SIG-M5 treated with dmso at 0.1 percent for 504 hours (cell line): ENCODE results near the gene PDZD4.
"Not testable (repeated sequence)": the region's sequence is repeated elsewhere in the genome, so short reads cannot be mapped to it uniquely, and the experiment has no call there.

Experiments used
- DNase-seq: peaks from one replicate; lab custom pipeline; 2025; ENCODE audit not compliant: unreplicated experiment; lab: John Stamatoyannopoulos, UW

PDZD4 gene

DNA sequence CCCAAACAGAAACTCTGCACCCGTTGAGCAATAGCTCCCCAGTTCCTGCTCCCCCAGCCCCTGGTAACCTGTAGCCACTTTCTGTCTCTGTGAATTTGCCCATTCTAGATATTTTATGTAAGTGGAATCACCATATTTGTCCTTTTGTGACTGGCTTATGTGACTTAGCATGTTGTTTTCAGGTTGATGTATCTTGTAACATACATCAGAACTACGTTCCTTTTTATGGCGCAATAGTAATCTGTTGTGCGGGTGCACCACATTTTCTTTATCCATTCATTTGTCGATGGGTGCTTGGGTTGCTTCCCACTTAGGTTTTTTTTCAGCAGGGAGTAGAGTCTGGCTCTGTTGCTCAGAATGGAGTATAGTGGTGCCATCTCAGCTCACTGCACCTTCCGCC is 6.6 kb upstream of the PDZD4 start:
- no peak for DNase-seq

DNA sequence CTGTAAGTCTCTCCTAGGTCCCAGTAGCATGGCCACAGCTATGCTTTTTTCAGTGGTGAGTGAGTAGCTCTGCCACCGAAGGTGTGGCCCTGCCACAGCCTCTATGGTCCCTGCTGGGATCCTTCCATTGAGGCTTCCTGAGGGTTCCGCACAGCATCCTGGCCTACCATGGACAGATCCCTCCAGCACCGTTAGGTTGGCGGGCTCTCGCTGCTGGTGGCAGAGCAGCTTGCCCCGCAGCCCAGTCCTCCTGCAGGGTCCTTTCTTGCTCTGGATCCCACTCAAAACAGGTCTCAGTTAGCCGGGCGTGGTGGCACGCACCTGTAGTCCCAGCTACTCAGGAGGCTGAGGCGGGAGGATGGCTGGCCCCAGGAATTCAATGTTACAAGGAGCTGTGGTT is 2.4 kb upstream of the PDZD4 start:
- DNase-seq: no peak

DNA sequence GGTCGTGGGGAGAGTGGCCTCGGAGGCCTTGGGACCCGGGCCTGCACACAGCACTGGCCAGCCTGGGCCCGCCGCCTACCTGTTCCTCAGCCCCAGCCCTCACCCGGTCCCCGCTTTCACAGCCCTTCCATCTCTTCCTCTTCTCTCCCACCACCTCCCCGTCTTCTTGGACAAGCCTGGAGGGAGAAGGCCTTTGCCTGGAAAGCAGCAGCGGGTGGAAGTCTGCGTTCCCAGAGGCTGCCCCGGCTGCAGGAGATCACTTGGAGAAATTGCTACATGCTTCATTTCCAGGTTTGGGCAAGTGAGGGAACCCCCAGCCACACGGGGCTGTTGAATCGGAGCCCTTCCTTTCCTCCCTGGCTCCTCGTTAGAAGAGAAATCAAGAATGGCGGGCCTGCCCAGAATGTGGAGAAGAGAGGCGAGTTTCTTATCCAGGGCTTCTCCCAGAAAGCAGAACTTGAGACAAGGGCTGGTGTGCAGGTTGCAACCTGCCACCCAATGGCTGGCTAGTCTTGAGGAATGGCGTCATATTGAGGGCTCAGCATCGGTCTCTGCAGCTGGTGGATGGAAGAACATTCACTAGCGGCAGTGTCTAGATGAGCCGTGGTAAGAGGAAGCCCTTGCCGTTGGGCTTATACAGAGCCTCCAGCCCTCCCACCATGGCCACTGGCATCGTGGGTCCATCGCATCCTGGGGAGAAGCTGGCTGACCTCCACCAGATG is 1.2 kb upstream of the PDZD4 start:
- DNase-seq: peak; percentile 15

DNA sequence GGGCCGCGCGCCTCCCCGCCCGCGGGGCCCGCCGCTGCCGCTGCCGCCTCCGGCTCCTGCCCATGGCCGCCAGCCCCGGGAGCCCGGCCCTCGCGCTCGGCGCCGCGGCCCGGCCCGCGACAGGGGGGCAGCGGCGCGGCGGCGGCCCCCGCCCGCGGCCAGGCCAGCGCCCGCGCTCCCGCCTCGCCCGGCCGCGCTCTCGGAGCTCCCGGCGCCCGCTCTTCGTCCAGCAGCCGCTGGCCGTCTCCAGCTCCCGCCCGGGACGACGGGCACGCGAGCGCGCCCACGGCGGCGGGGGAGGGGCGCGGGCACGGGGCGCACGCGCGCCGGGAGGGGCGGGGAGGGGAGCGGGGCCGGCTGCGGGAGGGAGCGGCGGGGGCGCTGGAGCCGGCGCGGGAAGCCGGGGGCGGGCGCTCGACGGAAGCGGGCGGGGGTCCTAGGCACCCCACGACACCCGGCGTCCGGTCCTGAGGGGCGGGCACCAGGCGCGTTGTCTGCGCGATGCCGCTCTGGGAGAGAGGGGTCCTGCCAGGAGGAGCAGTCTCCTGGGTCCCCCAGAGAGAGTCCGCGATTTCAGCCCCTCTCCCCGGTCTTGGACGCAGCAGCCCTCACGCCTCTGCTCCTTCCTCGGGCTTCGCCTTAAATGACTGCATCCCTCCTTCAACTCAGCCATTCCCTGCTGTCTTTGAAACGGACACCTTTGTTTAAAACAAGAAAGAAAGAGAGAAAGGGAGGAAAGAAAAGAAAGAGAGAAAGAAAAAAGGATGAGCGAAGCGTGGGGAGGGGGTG is 490 bp upstream of the PDZD4 start:
- no peak for DNase-seq

DNA sequence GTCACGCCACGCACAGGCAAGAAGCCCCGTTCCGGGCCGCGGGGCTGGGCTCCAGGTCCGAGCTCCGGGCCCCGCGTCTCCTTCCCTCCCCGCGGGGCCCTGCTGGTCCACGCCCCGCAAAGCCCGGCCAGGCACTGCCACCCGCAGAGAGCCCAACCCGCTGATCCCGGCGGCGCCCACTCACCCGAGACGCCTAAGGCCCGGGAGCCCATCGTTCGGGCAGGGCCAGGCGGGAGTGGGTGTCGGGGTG is 870 bp downstream of the PDZD4 start:
- DNase-seq: no peak

DNA sequence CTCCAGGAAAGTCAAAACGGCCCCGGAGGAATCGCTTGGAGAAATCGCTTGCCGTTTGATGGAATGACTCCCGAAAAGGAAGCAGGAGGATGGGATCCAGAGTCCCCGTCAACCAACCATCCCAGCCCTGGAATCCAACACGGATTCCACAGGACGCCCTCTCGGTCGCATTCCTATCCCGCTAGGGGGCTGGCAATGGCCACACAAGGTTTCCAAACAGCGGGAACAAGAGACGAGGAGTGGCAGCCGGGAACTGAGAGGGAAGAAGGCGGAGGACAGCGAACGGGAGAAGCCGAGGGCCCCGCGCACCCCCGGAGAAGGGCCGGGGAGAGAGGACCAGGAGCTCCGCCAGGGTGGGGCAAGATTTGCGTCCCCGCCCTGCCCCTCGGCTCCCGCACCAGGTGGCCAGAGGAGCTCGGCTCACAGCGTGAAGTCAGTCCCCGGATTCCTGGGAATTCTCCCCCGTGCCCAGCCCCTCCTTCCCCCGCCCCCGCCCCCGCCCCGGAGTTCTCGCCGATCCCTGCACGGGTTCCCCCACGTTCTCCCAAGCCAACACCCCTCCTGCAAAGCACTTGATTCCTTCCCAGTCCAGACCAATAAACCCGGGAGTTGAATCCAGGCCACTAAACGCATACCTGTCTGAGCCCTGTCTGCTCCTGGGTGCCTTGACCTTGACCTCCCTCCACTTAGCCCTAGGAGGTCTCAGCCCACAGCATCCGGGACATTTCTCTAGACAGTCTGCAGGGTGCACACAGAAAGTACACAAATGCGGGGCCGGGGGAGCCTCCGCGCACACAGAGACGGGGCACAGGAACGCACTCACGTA is 1.4 kb downstream of the PDZD4 start:
- DNase-seq: no peak

DNA sequence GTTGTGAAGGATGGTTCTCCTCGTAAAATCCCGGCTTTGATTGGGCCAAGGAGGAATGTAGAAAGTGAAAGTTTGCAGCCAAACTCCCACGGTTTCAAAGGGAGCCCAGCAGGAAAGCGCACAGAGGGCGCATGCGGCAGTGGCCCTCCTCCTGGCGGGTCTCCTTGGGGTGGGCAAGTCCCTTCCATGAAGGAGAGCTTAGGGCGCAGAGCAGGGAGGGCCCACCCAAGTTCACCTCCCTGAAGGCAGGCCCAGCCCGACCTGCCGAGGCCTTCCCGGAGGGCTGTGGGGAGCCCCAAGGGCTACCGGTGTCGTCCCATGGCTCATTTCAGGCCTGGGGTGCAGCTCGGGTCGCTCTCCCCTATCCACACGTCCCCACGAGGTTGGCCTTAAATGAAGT is 2.0 kb downstream of the PDZD4 start:
- DNase-seq: no peak

DNA sequence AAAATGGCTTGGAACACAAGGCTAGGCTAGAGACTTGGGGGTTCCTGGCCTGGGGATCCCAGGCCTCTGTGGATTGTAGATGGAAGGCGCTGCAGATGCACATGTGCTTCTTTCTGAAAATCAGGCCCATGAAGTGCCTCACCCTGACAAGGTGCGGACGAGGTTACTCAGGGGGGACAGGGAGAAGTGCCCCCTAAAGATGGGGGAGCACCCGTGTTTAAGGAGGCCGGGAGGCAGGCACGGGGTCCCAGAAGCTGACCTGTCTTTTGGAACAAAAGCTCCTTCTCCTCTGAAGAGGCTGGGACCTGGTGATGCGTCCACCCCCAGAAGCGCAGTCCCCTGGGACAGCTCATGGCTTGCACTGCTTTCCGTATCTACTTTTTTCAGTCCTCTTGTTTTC is 2.4 kb downstream of the PDZD4 start:
- DNase-seq: no peak

DNA sequence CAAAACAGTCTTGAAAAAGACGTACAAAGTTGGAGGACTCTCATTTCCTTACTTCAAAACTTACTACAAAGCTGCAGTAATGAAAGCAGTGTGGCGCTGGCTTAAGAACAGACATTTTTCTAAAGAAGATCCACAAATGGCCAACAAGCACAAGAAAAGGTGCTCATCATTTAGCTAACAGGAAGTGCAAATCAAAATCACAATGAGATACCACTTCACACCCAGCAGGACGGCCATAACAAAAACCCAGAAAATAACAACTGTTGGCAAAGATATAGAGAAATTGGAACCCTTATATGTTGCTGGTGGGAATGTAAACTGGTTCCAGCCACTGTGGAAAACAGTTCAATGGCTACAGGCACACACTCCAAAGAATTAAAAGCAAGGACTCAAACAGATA is 3.3 kb downstream of the PDZD4 start:
- DNase-seq: no peak

DNA sequence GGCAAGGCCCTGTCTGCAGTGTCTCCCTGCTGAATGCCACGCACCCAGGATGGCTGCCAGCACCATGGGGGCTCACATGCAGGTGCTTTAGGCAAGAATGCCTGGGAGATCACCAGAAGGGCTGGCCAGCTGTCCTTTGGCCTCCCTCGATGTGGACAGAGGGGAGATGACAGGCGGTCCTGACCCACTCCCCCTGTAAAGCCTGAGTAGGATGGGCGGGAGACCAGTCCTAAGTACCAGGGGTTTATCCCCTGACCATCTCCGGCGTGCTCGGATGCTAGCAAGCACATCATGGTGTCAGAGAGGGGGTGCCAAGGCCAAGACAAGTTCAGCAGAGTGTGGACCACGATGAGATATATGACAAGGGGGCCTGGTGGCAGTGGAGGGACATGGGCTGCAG is 5.3 kb downstream of the PDZD4 start:
- no peak for DNase-seq

DNA sequence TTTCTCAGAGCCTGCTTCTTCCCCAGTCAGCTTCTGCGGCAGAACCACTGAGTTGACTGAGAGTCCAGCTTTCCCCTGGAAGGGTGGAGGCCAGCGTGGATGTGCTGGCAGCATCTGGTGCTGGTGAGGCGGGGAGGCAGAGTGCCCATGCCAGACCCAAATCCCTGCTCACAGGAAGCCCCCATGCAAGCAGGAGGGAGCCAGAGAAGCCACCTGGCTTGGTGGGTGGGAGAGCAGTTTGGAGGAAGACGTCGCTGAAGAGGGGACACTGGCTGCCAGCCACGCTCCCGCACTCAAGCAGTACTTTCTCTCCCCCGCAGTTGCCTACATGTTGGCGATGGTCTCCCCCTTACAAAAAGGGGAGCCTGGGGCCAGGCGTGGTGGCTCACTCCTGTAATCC is 6.0 kb downstream of the PDZD4 start:
- no peak for DNase-seq

DNA sequence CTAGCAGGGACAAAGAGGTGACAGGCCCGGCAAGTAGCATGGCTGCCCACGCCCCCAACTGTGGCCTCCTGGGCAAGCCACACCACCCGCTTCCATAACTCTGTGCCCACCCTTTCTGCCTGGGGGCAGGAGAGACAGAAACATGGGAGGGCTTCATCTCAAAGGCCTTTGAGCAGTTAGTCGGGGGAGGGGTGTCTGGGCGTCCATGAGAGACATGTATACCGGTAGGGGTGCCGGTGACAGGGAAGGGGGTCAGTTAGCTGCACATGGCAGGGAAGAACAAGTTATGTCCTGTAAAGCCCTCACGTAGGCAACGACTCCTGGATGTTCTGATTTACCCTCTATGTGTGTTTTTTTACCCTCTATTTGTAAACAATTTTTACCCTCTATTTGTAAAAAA is 9.3 kb downstream of the PDZD4 start:
- DNase-seq: no peak

DNA sequence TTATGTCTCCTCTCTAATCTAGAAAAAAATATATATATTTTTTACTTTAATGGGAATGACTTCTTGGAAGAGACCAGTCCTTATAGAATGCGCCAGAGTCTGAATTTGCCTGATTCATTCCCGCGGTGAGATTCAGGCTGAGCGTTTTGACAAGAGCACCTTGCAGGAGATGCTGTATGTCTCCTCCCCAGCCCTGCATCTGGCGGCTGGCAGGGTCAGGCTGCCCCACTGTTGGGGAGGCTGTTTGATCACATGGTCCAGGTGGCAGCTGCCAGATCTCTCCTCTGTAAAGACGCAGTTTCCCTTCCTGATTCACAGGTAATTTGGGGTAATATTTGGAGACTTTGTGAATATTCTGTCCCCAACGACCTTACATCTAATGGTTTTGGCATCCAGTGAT is 9.7 kb downstream of the PDZD4 start:
- DNase-seq: no peak

DNA sequence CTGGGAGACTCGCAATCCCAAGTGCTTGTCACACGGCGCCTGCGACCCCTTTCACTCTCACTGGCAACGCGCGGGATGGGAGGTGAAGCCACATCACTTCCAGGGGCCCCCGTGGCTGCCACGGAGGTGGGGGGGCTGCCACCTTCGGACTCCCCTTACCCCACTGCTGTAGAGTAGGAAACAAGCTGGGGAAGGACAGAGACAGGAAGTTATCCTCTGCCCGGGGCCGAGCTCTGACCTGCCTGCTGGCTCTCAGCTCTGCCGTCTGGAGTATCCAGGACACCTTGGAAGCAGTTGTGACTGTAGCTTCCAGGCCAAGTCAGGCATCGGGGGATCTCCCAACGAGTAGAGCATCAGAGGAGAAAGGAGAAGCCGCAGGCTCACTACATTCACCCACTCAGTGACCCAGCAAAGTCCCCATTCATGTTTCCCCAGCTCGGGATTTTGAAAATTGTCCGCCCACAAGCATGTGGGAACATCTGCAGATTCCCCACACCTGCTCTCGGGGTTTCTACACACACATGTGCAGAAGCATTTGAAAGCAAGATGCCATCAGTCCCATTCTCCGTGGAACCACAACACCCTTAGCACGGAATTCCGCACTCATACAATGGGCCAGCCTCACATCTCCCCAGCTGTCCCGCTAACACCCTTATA is 10.8 kb downstream of the PDZD4 start:
- no peak for DNase-seq

DNA sequence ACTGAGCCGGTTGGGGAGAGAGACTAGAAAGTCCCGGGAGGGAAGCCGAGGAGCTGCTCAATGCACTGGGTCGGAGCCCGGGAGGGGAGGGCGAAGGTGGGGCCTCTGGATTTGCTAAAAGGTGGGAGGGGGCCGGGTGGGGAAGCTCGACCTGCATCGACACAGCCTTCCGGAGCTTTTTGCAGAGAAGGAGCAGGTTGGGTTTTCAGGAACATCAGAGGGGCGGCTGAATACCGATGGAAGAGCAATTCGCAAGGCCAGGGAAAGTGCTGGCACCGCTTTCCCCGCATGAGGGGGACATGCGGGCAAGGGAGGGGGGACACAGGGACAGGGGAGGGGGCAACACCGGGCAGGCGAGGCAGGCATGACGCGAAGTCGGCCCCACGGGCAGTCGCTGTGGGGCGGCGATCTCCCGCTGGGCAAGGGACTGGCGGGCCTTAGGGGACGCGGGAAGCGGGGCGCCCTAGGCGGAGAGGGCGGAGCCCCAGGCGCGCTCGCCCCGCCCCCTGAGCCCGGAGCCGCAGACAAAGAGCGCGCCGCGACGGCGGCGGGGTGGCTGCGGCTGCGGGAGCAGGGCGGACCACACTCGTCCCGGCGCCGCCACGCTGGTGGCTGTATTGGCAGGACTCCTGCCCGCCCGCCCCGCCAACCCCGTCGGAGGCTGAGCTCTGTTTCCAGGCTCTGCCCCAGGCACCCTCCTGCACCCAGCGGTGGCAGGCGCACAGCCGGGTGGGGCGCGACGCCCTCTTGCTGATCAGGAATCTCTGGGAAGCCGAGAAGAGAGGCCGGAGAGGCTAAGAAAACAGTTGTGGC is 11.6 kb downstream of the PDZD4 start:
- no peak for DNase-seq

DNA sequence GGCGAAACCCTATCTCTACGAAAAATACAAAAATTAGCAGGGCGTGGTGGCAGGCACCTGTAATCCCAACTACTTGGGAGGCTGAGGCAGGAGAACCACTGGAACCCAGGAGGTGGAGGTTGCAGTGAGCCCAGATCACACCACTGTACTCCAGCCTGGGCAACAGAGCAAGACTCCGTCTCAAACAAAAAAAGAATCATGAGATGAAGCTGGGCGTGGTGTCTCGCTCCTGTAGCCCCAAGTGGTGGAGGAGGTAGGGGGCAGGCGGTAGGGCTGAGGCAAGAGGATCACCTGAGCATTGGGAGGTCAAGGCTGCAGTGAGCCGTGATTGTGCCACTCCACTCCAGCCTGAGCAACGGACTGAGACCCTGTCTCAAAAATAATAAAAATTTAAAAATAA is 12.3 kb downstream of the PDZD4 start:
- DNase-seq: not testable (repeated sequence)

DNA sequence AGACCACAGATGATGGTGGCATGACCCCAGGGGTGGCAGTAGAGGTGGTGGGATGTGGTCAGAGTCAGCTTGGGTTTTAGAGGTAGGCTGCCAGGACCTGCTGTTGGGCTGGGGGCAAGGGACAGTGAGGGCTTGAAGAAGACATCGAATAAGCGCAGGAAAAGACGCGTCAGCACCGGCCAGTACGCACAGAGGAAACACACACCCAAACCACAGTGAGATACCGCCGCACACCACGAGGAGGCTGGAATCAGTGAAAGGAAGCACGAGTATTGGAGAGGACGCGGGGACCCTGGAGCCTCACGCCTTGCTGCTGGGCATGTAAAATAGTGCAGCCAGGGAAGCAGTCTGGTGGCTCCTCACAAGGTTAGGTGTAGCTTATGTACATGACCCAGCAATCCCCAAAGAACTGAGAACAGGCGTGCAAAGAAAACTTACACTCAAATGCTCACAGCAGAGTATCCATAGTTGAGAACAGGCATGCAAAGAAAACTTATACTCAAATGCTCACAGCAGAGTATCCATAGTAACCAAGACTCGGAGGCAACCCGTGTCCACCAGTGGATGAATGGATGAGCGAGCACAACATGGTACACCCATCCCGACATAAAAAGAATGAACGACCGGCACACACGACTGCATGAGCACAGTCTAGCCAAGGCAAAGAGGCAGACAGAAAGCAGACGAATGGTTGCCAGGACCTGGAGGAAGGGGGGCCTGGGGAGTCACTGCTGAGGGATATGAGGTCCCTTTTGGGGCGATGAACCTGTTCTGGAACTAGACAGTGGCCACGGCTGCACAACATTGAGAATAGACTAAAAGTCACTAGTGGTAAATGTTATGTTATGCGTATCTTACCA is 13.3 kb downstream of the PDZD4 start:
- no peak for DNase-seq

DNA sequence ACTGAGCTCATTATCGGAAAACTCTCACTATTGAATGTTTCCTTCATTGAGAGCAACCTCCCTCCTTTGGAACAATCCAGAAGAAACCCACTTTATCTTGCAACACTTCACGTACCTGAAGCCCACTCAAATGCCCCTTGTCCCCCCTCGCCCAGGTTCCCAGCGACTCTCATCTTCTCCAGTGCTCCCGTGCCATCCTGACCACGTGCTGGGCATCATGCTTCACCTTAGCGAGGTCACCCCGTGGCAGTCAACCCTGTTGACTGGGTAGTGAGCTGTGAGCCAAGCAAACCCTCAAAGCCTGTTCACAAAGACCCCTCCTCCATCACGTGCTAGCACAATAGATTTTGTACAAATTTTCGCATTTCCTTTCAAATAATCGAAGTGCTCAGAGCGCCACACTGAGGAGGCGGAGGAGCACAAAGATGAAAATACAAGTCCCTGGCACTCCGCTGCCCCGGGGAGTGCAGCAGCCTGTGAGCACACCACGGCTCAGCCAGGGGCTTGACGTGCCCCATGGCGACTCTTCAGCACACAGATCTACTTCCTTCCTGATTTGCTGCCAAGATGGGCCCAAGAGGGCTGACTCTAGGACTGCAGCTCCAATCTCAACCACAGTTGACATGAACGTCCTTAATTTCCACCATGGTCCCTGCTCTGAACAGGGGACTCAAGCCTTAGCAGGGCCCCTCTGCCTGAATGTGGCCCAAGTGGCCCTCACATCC is 15.6 kb downstream of the PDZD4 start:
- DNase-seq: no peak

DNA sequence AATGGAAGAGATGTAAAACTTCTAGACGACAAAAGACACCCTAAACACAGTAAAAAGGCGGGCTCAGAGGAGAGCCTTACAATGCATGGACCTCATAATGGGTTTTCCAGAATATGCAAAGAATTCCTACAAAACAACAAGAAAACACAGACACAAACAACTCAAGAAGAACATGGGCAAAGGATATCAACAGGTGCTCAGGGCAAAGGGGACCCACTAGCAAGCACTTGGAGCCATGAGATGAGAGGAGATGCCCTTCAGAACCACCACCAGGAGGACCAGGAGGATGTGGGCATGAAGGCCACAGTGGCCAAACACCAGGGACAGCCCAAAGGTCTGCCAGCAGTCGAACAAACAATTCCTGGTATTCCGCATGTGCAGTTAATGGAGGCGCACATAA is 17.2 kb downstream of the PDZD4 start:
- DNase-seq: no peak
